NCI-H2171 (cell line): Measurements from ENCODE around the gene LRBA.
"Not testable (repeated sequence)": the region's sequence is repeated elsewhere in the genome, so short reads cannot be mapped to it uniquely, and the experiment has no call there.

Experiments used
- DNase-seq: peaks from one replicate; lab custom pipeline; 2025; lab: John Stamatoyannopoulos, UW

The LRBA gene, protein sequence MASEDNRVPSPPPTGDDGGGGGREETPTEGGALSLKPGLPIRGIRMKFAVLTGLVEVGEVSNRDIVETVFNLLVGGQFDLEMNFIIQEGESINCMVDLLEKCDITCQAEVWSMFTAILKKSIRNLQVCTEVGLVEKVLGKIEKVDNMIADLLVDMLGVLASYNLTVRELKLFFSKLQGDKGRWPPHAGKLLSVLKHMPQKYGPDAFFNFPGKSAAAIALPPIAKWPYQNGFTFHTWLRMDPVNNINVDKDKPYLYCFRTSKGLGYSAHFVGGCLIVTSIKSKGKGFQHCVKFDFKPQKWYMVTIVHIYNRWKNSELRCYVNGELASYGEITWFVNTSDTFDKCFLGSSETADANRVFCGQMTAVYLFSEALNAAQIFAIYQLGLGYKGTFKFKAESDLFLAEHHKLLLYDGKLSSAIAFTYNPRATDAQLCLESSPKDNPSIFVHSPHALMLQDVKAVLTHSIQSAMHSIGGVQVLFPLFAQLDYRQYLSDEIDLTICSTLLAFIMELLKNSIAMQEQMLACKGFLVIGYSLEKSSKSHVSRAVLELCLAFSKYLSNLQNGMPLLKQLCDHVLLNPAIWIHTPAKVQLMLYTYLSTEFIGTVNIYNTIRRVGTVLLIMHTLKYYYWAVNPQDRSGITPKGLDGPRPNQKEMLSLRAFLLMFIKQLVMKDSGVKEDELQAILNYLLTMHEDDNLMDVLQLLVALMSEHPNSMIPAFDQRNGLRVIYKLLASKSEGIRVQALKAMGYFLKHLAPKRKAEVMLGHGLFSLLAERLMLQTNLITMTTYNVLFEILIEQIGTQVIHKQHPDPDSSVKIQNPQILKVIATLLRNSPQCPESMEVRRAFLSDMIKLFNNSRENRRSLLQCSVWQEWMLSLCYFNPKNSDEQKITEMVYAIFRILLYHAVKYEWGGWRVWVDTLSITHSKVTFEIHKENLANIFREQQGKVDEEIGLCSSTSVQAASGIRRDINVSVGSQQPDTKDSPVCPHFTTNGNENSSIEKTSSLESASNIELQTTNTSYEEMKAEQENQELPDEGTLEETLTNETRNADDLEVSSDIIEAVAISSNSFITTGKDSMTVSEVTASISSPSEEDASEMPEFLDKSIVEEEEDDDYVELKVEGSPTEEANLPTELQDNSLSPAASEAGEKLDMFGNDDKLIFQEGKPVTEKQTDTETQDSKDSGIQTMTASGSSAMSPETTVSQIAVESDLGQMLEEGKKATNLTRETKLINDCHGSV (N-terminal part only)

DNA sequence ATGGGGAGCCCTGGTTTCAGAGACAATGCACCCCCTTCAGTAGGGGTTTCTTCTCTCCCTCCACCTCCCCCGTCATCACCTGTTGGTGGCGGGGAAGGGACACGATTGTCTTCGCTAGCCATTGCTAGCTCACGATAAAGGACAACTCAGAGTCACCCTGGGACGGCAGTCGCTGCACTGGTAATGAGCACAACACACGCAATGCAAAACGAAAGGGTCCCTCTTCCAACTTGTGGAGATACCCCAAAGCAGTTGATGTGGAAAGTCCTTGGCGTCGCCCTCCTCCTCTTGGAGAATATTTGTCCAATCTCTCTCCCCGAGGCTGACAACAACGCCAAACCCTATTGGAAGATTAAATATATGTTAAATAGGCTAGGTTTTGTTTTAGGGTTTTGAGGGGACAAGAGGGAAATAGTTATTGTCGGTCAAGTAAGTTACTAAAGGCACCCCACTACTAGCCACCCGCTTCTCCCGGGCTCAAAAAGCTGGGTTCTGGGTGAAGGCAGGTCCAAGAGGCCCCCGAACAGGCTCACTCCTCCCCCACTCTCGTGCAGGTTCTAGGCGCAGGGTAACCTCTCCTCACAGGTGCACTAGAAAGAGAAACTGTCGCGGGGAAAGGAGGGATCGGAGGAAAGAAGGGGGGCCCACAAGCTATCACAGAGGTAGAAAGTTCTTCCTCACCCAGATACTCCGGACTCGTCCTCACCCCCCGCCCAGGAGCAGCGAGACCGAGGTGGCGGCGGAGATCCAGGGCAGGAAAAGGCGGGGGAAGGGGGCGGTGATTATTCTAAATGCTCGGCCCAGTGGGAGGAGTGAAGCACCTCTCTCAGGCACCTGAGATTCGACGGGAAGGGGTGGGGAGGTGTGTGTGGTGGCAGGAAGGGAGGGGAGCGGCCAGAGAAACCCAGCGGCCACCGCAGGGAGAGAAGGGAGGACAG is at the start of gene LRBA:
Gene LRBA (minus strand): TSS at position 764 of the 938 bp plus-strand sequence. CDS start 642 bp downstream, at position 122.
- DNase-seq = peak; percentile 55

DNA sequence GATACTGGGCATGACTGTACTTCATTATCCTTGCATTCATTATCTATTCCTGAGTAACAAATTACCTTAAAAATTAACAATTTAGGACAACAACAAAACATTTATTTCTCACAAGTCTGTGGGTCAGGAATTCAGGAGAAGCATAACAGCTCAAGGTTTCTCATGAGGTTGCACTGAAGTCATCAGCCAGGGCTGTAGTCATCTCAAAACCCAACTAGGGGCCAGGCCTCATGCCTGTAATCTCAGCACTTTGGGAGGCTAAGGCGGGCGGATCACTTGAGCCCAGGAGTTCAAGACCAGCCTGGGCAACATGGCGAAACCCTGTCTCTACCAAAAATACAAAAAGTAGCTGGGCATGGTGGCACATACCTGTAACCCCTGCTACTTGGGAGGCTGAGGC is 48.1 kb upstream of the LRBA start:
- not testable (repeated sequence) for DNase-seq

DNA sequence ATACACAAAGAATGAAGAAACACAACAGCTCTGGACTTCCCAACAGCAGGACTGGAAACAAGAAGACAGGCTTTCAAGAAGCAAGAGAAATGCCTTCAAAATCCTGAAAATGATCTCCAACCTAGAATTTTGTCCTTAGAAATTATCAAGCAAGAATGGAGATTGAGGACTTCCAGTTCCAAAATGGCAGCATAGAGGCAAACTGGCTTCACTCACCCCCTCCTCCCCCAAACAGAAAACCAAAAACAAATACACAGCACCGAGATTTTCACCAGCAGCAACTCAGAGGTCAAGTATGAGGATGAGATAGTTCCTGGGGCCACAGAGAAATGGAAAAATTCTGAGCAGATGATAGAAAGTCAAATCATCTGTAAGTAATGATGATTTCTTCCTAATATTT is 40.5 kb upstream of the LRBA start:
- no peak for DNase-seq

DNA sequence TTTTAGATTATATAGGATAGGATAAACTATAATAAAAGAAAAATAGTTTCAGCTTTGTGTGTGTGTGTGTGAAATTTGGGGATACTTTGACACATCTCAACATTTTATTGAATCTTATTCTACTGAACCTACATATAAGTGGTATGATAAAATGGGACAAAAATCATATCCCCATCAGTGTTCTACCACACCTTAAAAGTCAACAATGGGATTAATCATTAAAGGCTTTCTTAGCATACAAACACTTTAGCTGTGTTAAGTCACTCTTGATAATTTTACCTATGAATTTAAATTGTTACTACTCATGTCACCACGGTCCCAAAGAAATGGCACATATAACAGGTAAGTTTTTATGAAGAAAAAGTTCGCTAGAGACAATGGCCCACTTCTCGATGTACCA is 37.7 kb upstream of the LRBA start:
- DNase-seq = no peak

DNA sequence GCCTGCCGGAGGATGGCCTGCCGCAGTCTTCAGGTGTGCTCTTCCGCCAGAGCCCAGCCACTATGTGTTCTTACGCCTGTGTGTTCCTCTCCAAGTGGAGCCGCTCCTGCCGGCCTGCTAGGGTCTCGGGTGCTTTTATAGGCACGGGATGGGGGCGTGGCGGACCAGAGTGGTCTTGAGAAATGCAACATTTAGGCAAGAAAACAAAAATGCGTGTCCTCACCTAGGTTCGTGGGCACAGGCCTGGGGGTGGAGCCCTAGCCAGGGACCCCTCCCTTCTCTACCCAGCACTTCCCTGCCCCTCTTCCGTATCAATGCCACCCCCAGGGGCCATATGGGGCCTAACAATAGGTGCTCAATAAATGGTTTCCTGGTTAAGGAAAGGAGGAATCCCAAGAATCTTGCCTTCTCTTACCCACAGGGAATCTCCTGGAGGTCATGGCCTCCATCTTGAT is 34.4 kb upstream of the LRBA start:
- no peak for DNase-seq

DNA sequence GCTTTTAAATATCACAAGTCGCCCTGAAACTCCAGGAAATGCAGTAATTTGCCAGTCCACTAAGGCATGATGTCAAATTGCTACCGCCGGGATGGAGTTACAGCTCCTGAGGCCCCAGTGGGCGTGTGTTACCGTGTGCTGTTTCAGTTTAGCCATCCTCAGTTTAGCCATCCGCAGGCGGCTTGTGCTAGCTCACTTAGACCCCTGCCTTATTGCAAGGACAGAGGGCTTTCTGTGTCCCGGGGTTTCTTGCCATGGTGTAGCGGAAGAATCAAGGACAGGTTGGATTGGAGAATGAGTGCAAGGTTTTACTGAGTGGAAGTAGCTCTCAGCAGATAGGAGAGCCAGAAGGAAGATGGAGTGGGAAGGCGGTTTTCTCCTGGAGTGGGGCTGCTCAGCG is 33.8 kb upstream of the LRBA start:
- no peak for DNase-seq

DNA sequence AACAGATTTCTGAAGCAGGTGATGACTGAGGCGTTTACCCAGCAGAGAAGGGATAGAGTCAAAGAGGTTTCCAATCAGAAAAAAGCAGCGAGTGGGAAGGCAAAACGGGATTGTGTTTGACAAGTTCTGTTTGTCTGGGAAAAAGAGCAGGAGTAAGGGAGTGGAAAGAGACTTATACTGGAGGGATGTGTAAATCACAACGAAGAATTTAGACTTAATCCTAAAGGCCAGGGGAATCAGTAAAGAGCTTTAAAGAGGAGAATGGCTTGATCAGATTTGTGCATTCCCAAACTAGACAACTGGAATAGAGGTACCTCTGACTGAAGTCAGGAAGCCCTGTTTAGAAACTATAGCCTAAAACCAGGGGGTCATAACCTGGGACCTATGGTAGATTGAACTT is 31.5 kb upstream of the LRBA start:
- no peak for DNase-seq

DNA sequence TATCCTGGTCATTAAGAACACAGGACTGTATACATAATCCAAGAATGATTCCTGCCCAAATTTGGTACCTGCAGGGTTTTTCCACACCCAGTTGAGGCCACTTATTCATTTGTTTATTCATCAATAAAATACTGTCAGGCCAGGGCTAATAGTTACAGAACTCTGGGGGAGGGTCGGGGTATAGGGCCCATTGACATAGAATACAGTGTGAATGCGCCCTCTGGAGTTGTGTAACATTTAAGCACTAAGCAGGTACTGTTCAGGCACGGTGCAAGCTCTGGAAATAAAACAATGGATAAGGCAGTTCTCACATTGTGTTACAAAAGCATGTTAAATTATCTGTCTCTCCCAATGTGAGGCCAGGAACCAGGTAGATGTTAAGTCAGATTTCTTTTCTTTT is 30.8 kb upstream of the LRBA start:
- no peak for DNase-seq

DNA sequence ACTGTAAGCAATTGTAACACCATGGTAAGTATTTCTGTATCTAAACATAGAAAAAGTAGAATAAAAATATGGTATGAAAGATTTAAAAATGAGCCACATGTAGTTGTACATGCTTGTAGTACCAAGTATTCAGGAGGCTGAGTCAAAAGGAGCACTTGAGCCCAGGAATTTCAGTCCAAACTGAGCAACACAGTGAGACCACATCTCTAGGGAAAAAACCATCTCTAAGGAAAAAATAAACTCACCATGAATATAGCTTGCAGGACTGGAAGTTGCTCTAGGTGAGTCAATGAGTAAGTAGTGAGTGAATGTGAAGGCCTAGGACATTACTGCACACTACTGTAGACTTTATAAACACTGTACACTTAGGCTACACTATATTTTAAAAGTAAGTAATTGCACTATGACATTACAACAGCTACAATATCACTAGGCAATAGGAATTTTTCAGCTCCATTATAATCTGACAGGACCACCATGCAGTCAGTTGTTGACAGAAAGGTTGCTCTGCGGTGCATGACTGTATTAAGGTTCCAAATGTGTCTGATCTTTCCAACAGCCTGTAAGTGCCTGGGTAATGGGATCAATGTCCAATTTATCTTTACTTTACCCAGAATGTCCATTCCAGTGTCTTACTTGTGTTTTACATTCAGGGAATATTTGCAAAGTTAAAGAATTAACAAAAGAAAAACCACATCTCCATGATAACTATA is 28.9 kb upstream of the LRBA start:
- no peak for DNase-seq

DNA sequence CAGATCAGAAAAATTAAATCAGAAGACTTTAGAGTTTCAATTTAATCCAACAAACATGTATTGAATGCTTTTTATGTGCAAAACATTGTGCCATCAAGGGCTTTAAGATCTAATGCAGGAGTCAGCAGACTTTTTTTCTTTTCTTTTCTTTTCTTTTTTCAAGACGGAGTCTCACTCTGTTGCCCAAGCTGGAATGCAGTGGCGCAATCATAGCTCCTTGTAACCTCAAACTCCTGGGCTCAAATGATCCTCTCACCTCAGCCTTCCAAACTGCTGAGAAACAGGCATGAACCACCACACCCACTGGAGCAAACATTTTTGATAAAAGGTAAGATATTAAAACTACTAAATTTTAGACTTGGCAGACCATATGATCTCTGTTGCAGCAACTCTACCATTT is 24.6 kb upstream of the LRBA start:
- no peak for DNase-seq

DNA sequence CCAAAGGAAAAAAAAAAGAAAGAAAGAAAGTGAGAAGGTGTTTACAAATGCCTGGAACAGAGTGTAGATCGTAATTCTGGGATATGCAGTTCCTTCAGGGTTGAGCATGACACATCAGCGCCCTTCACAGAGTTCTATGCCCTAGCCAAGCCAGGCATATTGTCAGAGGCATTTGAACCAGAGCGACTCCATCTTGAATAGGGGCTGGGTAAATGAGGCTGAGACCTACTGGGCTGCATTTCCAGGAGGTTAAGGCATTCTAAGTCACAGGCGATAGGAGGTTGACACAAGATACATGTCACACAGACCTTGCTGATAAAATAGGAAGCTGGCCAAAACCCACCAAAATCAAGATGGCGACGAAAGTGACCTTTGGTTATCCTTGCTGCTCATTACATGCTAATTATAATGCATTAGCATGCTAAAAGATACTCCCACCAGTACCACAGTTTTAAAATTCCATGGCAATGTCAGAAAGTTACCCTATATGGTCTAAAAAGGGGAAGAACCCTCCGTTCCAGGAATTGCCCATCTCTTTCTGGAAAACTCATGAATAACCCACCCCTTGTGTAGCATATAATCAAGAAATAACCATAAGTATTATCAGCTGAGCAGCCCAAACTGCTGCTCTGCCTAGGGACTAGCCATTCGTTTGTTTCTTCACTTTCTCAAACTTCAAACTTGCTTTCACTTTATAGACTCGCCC is 23.5 kb upstream of the LRBA start:
- DNase-seq = no peak

DNA sequence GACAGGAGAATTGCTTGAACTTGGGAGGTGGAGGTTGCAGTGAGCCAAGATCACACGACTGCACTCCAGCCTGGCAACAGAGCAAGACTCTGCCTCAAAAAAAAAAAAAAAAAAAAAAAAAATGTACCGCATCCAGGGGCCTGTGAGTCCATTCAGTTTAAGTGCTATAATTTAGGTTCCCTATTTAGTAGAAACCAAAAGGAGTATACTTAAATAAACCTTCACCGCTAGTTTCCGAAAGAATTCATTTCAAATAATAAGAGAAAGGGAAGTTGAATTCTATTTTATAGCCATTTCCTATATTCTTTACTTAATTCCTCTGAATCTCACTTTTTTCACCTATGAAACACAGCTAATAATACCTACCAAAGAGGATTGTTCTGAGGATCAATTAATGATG is 20.8 kb upstream of the LRBA start:
- no peak for DNase-seq

DNA sequence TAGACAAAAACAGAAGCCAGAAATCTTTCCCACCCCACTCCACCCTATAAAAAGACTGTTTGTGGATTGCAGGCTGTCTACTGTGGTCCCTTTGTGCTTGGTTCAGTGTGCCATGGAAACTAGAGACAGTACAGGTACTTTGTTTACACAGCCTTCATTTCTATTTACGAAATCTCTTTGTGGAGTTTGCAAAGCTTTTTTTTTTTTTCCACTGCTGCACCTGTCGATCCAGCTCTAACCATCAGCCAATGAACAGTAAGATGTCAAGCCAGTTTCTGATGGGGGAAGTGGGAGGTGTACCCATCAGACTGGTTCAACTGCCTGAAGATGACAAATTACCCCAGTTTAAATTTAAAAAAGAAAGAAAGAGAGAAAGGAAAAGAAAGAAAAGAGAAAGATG is 20.2 kb upstream of the LRBA start:
- DNase-seq = no peak

DNA sequence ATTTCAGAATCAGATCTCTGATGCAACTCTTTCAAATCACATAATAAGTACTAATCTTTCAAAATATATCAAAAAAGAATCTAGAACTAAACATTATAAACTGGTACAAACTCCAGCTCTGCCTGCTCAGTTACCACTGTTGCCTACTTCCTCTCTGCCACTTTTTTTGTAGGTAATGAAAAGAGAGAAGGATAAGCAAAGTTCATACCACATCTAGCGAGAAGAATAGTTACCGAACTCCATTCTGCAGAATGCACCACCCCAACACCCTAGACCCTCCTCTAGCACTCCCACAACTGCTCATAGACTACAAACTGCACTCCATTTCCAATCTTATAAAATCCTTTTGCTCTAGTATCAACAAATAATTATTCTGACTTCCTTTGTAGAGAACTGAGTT is 19.7 kb upstream of the LRBA start:
- DNase-seq = no peak

DNA sequence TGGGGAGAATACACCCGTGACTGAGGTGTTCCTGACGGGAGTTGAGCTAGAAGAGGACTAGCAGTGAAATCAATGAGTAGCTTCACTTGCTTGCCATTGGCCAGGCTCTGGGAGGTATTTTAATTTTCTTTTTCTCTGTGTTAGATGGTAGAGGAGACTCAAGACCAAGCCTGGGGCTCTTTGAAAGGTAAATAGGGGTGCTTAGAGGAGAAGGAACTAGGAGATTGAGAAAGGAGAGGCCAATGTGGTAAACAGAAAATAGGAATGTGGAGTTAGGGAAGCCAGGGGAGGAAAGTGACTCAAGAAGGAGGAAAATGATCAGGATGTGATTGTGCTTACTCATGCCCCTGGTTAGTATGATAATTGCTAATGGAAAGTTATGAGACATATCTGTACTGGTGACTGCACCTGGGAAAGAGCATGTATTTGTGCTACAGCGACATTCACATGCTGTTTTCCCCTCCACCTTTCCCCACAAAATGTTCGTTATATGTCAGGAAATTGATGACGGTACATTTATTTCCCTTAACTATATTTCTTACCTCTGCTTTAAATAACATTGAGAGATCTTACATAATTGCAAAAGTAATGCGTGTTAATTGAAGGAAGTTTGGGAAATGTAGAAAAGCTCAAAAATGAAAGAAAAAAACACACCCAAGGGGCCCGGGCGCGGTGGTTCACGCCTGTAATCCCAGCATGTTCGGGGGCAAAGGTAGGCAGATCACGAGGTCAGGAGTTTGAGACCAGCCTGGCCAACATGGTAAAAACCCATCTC is 16.9 kb upstream of the LRBA start:
- DNase-seq = no peak

DNA sequence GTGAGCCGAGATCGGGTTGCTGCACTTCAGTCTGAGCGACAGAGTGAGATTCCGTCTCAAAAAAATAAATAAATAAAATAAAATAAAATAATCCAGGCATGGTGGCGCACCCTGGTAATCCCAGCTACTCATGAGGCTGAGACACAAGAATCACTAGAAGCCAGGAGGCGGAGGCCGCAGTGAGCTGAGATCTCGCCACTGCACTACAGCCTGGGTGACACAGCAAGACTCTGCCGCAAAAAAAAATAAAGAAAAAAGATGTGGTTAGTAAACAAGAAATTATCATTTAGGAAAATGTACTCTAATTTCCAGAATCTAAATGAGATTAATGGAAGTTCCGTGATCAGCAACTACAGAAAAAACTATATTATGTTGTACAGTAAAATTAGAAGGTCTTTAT is 14.5 kb upstream of the LRBA start:
- DNase-seq = no peak

DNA sequence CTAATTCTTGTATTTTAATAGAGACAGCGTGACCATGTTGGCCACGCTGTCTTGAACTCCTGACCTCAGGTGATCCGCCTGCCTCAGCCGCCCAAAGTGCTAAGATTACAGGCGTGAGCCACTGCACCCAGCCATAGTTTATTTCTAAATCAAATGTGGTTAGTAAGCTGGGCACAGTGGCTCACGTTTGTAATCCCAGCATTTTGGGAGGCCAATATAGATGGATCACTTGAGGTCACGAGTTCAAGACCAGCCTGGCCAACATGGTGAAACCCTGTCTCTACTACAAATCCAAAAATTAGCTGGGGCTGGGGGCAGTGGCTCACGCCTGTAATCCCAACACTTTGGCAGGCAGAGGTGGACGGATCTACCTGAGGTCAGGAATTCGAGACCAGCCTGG is 13.9 kb upstream of the LRBA start:
- not testable (repeated sequence) for DNase-seq

DNA sequence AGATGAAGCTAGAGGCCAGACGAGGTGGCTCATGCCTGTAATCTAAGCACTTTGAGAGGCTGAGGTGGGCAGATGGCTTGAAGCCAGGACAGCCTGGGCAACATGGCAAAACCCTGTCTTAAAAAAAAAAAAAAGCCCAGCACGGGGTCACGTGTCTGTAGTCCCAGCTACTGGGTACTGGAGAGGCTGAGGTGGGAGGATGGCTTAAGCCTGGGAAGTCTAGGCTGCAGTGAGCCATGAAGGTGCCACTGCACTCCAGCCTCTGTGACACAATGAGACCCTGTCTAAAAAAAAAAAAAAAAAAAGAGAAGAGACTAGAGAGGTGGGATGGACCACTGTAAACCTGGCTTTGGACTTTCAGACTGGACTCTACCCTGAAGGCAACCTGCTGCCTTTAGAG is 10.7 kb upstream of the LRBA start:
- DNase-seq = no peak

DNA sequence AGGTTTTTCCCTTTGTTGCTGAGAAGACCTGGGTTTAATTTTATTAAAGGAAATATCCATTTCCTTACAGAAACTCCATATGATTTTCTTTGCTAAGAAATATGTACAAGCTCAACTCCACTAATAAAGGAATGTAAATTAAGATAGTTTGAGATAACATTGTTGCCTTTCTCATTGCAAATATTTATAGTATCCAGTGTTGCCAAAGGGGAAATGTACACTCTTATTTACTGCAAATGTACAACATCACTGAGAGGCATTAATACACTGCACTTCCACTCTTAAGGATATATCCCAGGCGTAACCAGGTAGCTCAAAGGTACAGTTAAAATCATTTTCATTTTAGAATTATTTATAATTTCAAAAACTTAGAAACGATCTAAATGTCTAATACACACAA is 7.5 kb upstream of the LRBA start:
- DNase-seq = no peak
